ENCODE measurements around the gene LRCH3. TPM values are rescaled to one million over a fixed set of nuclear protein-coding genes. Genes with fewer than 3 reads are reported as not detected.
A peak's percentile ranks its signal among the peaks of the same experiment; 100 is the strongest.

The LRCH3 gene
- total RNA-seq, 1 donor from 2014 or later, result 99.0 TPM

DNA sequence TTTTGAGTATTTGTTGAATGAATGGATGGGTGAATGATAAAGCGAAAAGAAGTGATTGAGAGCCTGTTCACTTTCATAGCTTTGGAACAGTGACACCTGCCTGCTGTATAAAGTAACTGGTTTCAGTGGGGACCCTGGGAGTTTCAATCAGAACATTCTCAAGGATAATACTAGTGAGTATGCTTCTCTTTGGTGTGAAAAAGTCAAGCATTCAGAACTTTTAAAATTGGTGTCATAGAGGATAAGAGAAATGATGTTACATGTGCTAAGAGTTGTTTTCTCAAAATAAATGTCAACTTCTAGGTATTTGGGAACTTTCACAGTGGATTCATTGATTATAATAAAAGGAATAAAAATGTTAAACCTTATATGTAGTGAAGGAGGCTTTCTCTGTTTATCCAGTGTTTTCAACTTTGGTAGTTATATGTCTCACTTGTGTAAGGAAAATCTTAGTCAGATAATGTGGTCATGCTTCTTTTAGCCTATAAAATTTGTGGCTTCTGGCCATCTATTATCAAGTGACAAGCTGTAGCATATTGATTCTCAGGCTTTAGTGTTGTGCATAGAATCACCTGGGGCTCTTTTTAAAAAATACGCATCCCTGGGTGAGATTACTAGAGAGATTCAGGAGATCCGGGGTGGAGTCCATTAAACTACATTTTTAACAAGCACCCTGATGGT lies 11.9 kb downstream of the LRCH3 start:
- no peak for DNase-seq (ENCODE audit: extremely low spot score in 2 of 2)
- no peak overlapping the region for H3K27ac ChIP-seq
- H3K27me3 ChIP-seq, result no peaks in the 10 kb centered on the region
- H3K4me1 ChIP-seq, result peaks cover 42% of the 10 kb centered on the region
- H3K4me3 ChIP-seq, result no peak overlapping the region
- TF ChIP-seq CTCF (IDR thresholded peaks at IDR 0.05), result no peak
- no peak for TF ChIP-seq POLR2A (IDR thresholded peaks at IDR 0.05)
- no peak for TF ChIP-seq POLR2AphosphoS5 (IDR thresholded peaks at IDR 0.05; ENCODE audit: insufficient read depth in 1 of 2, low read depth in 1 of 2)
- intact Hi-C loops (cut with DNase I), result no loop called here
- H3K9me3 ChIP-seq, result no peaks in the 10 kb centered on the region
- no peaks in the 10 kb centered on the region for H3K36me3 ChIP-seq

DNA sequence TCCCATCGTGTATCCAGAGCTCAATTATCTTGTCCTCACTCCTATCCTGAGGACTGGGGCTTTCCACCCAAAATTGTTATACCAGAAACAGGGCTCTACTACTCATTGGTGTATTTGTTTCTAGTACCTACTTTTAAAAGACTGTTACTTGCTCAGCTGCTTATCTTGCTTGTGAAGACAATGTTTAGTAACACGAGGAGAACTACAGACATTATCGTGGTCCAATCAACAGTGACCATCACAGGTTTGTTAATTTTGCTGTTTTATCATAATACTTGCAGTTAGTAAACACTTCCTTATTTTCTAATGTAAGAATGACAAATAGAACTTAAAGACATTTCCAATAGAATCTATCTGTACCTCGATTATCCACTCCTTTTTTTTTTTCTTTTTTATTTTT lies 13.5 kb downstream of the LRCH3 start:
- Histone ChIP-seq H3K9me3 (no peaks in the 10 kb centered on the region), H3K4me3 (no peak overlapping the region)

GRCh38 chr3:197807969-197808587 lies 17.0 kb downstream of the LRCH3 start:
- Histone ChIP-seq H3K27ac (peak overlapping the region; percentile 44), H3K4me3 (no peak overlapping the region), H3K27me3 (no peaks in the 10 kb centered on the region), H3K36me3 (no peaks in the 10 kb centered on the region), H3K4me1 (peaks cover 44% of the 10 kb centered on the region), H3K9me3 (no peaks in the 10 kb centered on the region)
- intact Hi-C loops (cut with DNase I), result no loop called here
- DNase-seq (ENCODE audit: extremely low spot score in 2 of 2), result no peak
- no peak for TF ChIP-seq CTCF (IDR thresholded peaks at IDR 0.05)

More for the DNA sequence above, 13.5 kb downstream of the LRCH3 start:
- Histone ChIP-seq H3K27me3 (no peaks in the 10 kb centered on the region), H3K4me1 (peaks cover 51% of the 10 kb centered on the region), H3K27ac (no peak overlapping the region), H3K36me3 (no peaks in the 10 kb centered on the region)
- intact Hi-C loops (cut with DNase I), result no loop called here
- no peak for TF ChIP-seq POLR2AphosphoS5 (IDR thresholded peaks at IDR 0.05; ENCODE audit: insufficient read depth in 1 of 2, low read depth in 1 of 2)
- no peak for TF ChIP-seq CTCF (IDR thresholded peaks at IDR 0.05)
- TF ChIP-seq POLR2A (IDR thresholded peaks at IDR 0.05), result no peak
- DNase-seq (ENCODE audit: extremely low spot score in 2 of 2), result no peak

GRCh38 chr3:197809356-197810020 lies 18.4 kb downstream of the LRCH3 start:
- peak overlapping the region; percentile 44 for H3K27ac ChIP-seq
- TF ChIP-seq POLR2AphosphoS5 (IDR thresholded peaks at IDR 0.05; ENCODE audit: insufficient read depth in 1 of 2, low read depth in 1 of 2), result no peak
- no peak for TF ChIP-seq CTCF (IDR thresholded peaks at IDR 0.05)
- TF ChIP-seq POLR2A (IDR thresholded peaks at IDR 0.05), result no peak
- no peaks in the 10 kb centered on the region for H3K36me3 ChIP-seq
- intact Hi-C loops (cut with DNase I), result no loop called here
- no peak for DNase-seq (ENCODE audit: extremely low spot score in 2 of 2)
- no peaks in the 10 kb centered on the region for H3K27me3 ChIP-seq
- peaks cover 40% of the 10 kb centered on the region for H3K4me1 ChIP-seq
- H3K9me3 ChIP-seq, result no peaks in the 10 kb centered on the region
- no peak overlapping the region for H3K4me3 ChIP-seq

DNA sequence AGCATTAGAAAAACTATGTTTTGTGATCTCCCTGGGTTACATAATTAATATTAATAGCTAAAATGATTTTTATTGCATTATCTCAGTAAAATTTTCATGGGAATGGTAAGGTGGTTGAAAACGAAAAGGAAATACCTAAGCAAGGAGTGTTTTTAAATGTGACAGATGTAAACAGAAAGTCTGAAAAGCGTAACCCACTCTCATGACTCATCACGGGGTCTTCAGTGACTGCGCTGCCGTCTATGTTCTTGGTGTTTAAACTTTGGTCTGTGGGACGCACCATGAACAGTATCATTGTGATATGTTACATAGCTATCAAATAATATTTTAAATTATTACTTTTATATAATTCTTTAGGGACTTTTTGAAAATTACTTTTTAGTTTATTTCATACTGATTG lies 19.8 kb downstream of the LRCH3 start:
- peaks cover 40% of the 10 kb centered on the region for H3K4me1 ChIP-seq
- intact Hi-C loops (cut with DNase I), result no loop called here
- no peak overlapping the region for H3K27ac ChIP-seq
- H3K9me3 ChIP-seq, result no peaks in the 10 kb centered on the region
- H3K36me3 ChIP-seq, result no peaks in the 10 kb centered on the region
- no peak overlapping the region for H3K4me3 ChIP-seq
- DNase-seq (ENCODE audit: extremely low spot score in 2 of 2), result no peak
- H3K27me3 ChIP-seq, result no peaks in the 10 kb centered on the region
- no peak for TF ChIP-seq CTCF (IDR thresholded peaks at IDR 0.05)
- TF ChIP-seq POLR2A (IDR thresholded peaks at IDR 0.05), result no peak
- no peak for TF ChIP-seq POLR2AphosphoS5 (IDR thresholded peaks at IDR 0.05; ENCODE audit: insufficient read depth in 1 of 2, low read depth in 1 of 2)

Measured in vagina (tissue), 2 donors.